A549 (cell line): ENCODE measurements around the gene KIRREL2. TPM values are rescaled to one million over a fixed set of nuclear protein-coding genes. Genes with fewer than 3 reads are reported as not detected.
A peak's percentile ranks its signal among the peaks of the same experiment; 100 is the strongest.

ENCODE experiments used
- ATAC-seq, 2 experiments: fragments of 200-7000 bp in 1 of 2; fragments of >200 bp in 1 of 2; cut with Nextera tagmentation in 1 of 2; cut with Tn5 transposase in 1 of 2; 3 replicates each; pipeline versions ENCODE4 v1.8.0 to v1.9.1; 2018 to 2020; ENCODE audit warnings: mild to moderate bottlenecking in 1 of 2, moderate library complexity in 1 of 2
- CTCF ChIA-PET: fragments of 300-600 bp; sonication (Branson Sonifier 250); formaldehyde crosslinking; extraction: SDS; loops from one replicate; lab custom pipeline; 2021; ENCODE audit warnings: antibody characterized with exemption, inconsistent platforms; lab: Yijun Ruan, JAX
- POLR2A ChIA-PET: fragments of 350-600 bp; formaldehyde crosslinking; extraction: SDS; loops from one replicate; lab custom pipeline; 2021; ENCODE audit warnings: antibody characterized with exemption, inconsistent platforms; lab: Yijun Ruan, JAX
- DNase-seq, 2 experiments: peaks; one replicate each; pipeline versions ENCODE4 v3.0.0 to v3.0.0-alpha.2; 2011 to 2016; ENCODE audit warnings: low read depth in 1 of 2, low spot score in 1 of 2
- FAIRE-seq: peaks from 2 replicates; lab custom pipeline; 2011; peaks lifted over from hg19 to GRCh38; lab: Jason Lieb, UNC
- H3K27ac ChIP-seq, 2 experiments: fragments of >200 bp; sonication (Bioruptor Twin); formaldehyde crosslinking; 3 replicates each; pipeline ENCODE4 v1.5.1; 2016 to 2017
- H3K4me1 ChIP-seq: fragments of >200 bp; sonication (Bioruptor Twin); formaldehyde crosslinking; 3 replicates; pipeline ENCODE4 v1.6.1; 2016
- H3K4me2 ChIP-seq: fragments of >200 bp; sonication (Bioruptor Twin); formaldehyde crosslinking; 3 replicates; pipeline ENCODE4 v1.6.1; 2016
- H3K4me3 ChIP-seq: fragments of >200 bp; sonication (Bioruptor Twin); formaldehyde crosslinking; 3 replicates; pipeline ENCODE4 v1.5.1; 2016
- H3K9me3 ChIP-seq: fragments of >200 bp; sonication (Bioruptor Twin); formaldehyde crosslinking; 3 replicates; pipeline ENCODE4 v1.6.1; 2016
- BCL3 ChIP-seq: fragments of >200 bp; sonication (Bioruptor Twin); formaldehyde crosslinking; IDR thresholded peaks from 3 replicates; pipeline ENCODE4 v1.6.1; 2016
- CEBPB ChIP-seq, 2 experiments: fragments of >200 bp in 1 of 2; sonication (Bioruptor Twin) in 1 of 2; formaldehyde crosslinking in 1 of 2; IDR thresholded peaks; 2 replicates each; pipeline ENCODE4 v1.6.1; 2012 to 2016
- ESRRA ChIP-seq: fragments of 150-350 bp; IDR thresholded peaks from 2 replicates; pipeline ENCODE4 v1.6.1; 2014; ENCODE audit warnings: mild to moderate bottlenecking, low read length, borderline replicate concordance
- FOSL2 ChIP-seq, 2 experiments: fragments of 450-650 bp in 1 of 2; fragments of >200 bp in 1 of 2; sonication (Bioruptor Twin) in 1 of 2; formaldehyde crosslinking; IDR thresholded peaks; 2 replicates each; pipeline versions ENCODE4 v1.5.0 to v1.6.1; 2016 to 2020; ENCODE audit warnings: mild to moderate bottlenecking in 1 of 2, moderate library complexity in 1 of 2
- HDAC2 ChIP-seq: fragments of 200-600 bp; sonication (generic); IDR thresholded peaks from 2 replicates; pipeline ENCODE4 v1.6.1; 2016
- HES2 ChIP-seq: fragments of >200 bp; sonication (Bioruptor Twin); formaldehyde crosslinking; IDR thresholded peaks from 2 replicates; pipeline ENCODE4 v1.6.1; 2016
- HOXB13 ChIP-seq: fragments of 250-450 bp; sonication (Bioruptor Pico); IDR thresholded peaks from 2 replicates; pipeline ENCODE4 v1.5.0; 2020; ENCODE audit warnings: low read depth, mild to moderate bottlenecking, moderate library complexity
- JUN ChIP-seq, 2 experiments: fragments of >200 bp; sonication (Bioruptor Twin); formaldehyde crosslinking; IDR thresholded peaks; 2 replicates in 1 of 2; 3 replicates in 1 of 2; pipeline ENCODE4 v1.6.1; 2016 to 2017
- KDM5A ChIP-seq: fragments of 200-600 bp; sonication (generic); IDR thresholded peaks from 2 replicates; pipeline ENCODE4 v1.6.1; 2016; ENCODE audit warnings: antibody characterized with exemption, mild to moderate bottlenecking
- REST ChIP-seq: fragments of 200-600 bp; sonication (generic); IDR thresholded peaks from 2 replicates; pipeline ENCODE4 v1.6.1; 2016; ENCODE audit warnings: antibody characterized with exemption, mild to moderate bottlenecking, moderate library complexity
- RNF2 ChIP-seq: fragments of 200-600 bp; sonication (generic); IDR thresholded peaks from 2 replicates; pipeline ENCODE4 v1.6.1; 2016; ENCODE audit warnings: low read depth, mild to moderate bottlenecking, antibody characterized with exemption, moderate library complexity, borderline replicate concordance
- SMC3 ChIP-seq: fragments of >200 bp; sonication (Bioruptor Twin); formaldehyde crosslinking; IDR thresholded peaks from 3 replicates; pipeline ENCODE4 v1.6.1; 2018; ENCODE audit warnings: inconsistent platforms
- SREBF2 ChIP-seq: fragments of 450-650 bp; IDR thresholded peaks from 2 replicates; pipeline ENCODE4 v1.6.1; 2014; ENCODE audit warnings: mild to moderate bottlenecking, moderate library complexity
- ZFP36 ChIP-seq: fragments of 450-650 bp; IDR thresholded peaks from 2 replicates; pipeline ENCODE4 v1.6.1; 2014; ENCODE audit warnings: borderline replicate concordance; ENCODE audit not compliant: partially characterized antibody
- ZNF302 ChIP-seq: fragments of 250-450 bp; sonication (Bioruptor Pico); IDR thresholded peaks from 2 replicates; pipeline ENCODE4 v1.9.0; 2021; ENCODE audit warnings: inconsistent platforms, mild to moderate bottlenecking, moderate library complexity
- ZSCAN20 ChIP-seq: fragments of 250-450 bp; sonication (Bioruptor Pico); IDR thresholded peaks from 2 replicates; pipeline ENCODE4 v1.8.0; 2022; ENCODE audit warnings: mild to moderate bottlenecking, moderate library complexity
- WGBS: methylation state at CpG from one replicate; pipeline ENCODE4 v1.1.6; 2017; ENCODE audit errors: missing lambda C conversion rate; 5-methylcytosine and 5-hydroxymethylcytosine counted together
- polyA plus RNA-seq, 4 experiments: library from polyadenylated mRNA; depleted of rRNA in 3 of 4; stranded (reverse); fragments of >200 nt; fragmentation: RNase III in 1 of 4; extraction: RNeasy Plus Mini Kit Qiagen cat#74134 plus additional on column Dnase treatment in 1 of 4; gene quantifications; 2 replicates in 3 of 4; 3 replicates in 1 of 4; pipeline ENCODE4 v1.2.3, GENCODE V29; 2011 to 2017
- small RNA-seq, 6 experiments: library from RNA; depleted of rRNA; stranded (forward); fragments of <200 nt; gene quantifications; one replicate each; pipeline ENCODE3, GENCODE V24; 2012

KIRREL2 gene
- polyA plus RNA-seq, 2 of the 4 experiments (the other 2 are of a cell fraction): 0.26 to 0.54 TPM

- ChIA-PET POLR2A (interaction anchor here (0.5 kb wide), 1 partner anchor 8 kb away, joined by 3 read pairs; no protein-coding TSS in a partner anchor), CTCF (interaction anchor here (0.9 to 1.3 kb wide), 3 partner anchors 12 to 32 kb away, joined by 3 to 4 read pairs (median 3); no protein-coding TSS in a partner anchor)
- Histone ChIP-seq H3K27ac (no peak overlapping the region), H3K4me3 (no peak overlapping the region), H3K4me1 (no peaks in the 10 kb centered on the region; the same call in 2 of the 3 replicates), H3K9me3 (no peaks in the 10 kb centered on the region), H3K4me2 (no peak overlapping the region)
- TF ChIP-seq HOXB13 (CRISPR knock-in tag): no peak
- no peak for TF ChIP-seq CEBPB (IDR thresholded peaks at IDR 0.05)
- no peak for TF ChIP-seq ZFP36
- no peak for TF ChIP-seq JUN (IDR thresholded peaks at IDR 0.05)
- TF ChIP-seq FOSL2 (IDR thresholded peaks at IDR 0.05): no peak
- no peak for TF ChIP-seq FOSL2 (CRISPR knock-in tag; IDR thresholded peaks at IDR 0.05)
- TF ChIP-seq ESRRA: no peak
- TF ChIP-seq HES2: no peak
- DNase-seq (no peak), ATAC-seq (no peak), FAIRE-seq (no peak)
- 36% methylated on average over 7 of the region's 7 CpGs for WGBS
Measured at GRCh38 chr19:35913589-35913988, 56.9 kb downstream of the KIRREL2 start.

- no peak for TF ChIP-seq BCL3
- TF ChIP-seq SMC3: no peak
- no peak for TF ChIP-seq JUN (IDR thresholded peaks at IDR 0.05)
- no peak for TF ChIP-seq HOXB13 (CRISPR knock-in tag)
- no peak for TF ChIP-seq RNF2
- TF ChIP-seq ZNF302: no peak
- TF ChIP-seq ZSCAN20 (CRISPR knock-in tag): no peak
- no peak for TF ChIP-seq REST
- TF ChIP-seq KDM5A: no peak
- no peak for TF ChIP-seq SREBF2
- no peak for TF ChIP-seq HDAC2
Measured at GRCh38 chr19:35915443-35915842, 58.7 kb downstream of the KIRREL2 start.

More at GRCh38 chr19:35915443-35915842, 58.7 kb downstream of the KIRREL2 start:
- peak; percentile 36 for FAIRE-seq
- DNase-seq: no peak
- no peak overlapping the region for H3K4me3 ChIP-seq
- CTCF ChIA-PET: interaction anchor here (0.7 to 4.0 kb wide), 4 partner anchors 16 to 145 kb away, joined by 3 to 29 read pairs (median 10); no protein-coding TSS in a partner anchor
- no peaks in the 10 kb centered on the region; the same call in 2 of the 3 replicates for H3K4me1 ChIP-seq
- POLR2A ChIA-PET: no interaction called here
- H3K4me2 ChIP-seq: no peak overlapping the region
- no peak; a peak in 1 of 6 replicates for ATAC-seq
- H3K27ac ChIP-seq: no peak overlapping the region
- H3K9me3 ChIP-seq: no peaks in the 10 kb centered on the region
- 11% methylated on average over 3 of the region's 3 CpGs for WGBS

Small RNA genes lying within 50 kb of the gene (small RNA-seq; reads per million reads assigned to genes)
- gene RN7SL402P: 0 reads per million in 6 experiments

Other genes with a start within 250 kb of the KIRREL2 start
- gene HAUS5, start 244.2 kb upstream of the KIRREL2 start, polyA plus RNA-seq (2011; rRNA removed): 7.2 and 7.3 TPM in 2 replicates
- 16.0 to 17.6 TPM (median 16.1 TPM) in 3 replicates for gene HAUS5, start 244.2 kb upstream of the KIRREL2 start, polyA plus RNA-seq (2017; fragmentation: RNase III; extraction: RNeasy Plus Mini Kit Qiagen cat#74134 plus additional on column Dnase treatment)
- 62.1 and 80.4 TPM in 2 replicates for gene RBM42, start 227.9 kb upstream of the KIRREL2 start, polyA plus RNA-seq (2011; rRNA removed)
- 124 to 131 TPM (median 128 TPM) in 3 replicates for gene RBM42, start 227.9 kb upstream of the KIRREL2 start, polyA plus RNA-seq (2017; fragmentation: RNase III; extraction: RNeasy Plus Mini Kit Qiagen cat#74134 plus additional on column Dnase treatment)
- gene ETV2, start 215.2 kb upstream of the KIRREL2 start, polyA plus RNA-seq (2011; rRNA removed): 0.15 and 0.36 TPM in 2 replicates
- gene ETV2, start 215.2 kb upstream of the KIRREL2 start, polyA plus RNA-seq (2017; fragmentation: RNase III; extraction: RNeasy Plus Mini Kit Qiagen cat#74134 plus additional on column Dnase treatment): 1.1 to 1.3 TPM (median 1.1 TPM) in 3 replicates
- 749 and 1,115 TPM in 2 replicates for gene COX6B1, start 208.6 kb upstream of the KIRREL2 start, polyA plus RNA-seq (2011; rRNA removed)
- gene COX6B1, start 208.6 kb upstream of the KIRREL2 start, polyA plus RNA-seq (2017; fragmentation: RNase III; extraction: RNeasy Plus Mini Kit Qiagen cat#74134 plus additional on column Dnase treatment): 1,179 to 1,276 TPM (median 1,260 TPM) in 3 replicates
- gene UPK1A, start 190.4 kb upstream of the KIRREL2 start, polyA plus RNA-seq (2011; rRNA removed): 0.78 and 1.4 TPM in 2 replicates
- 0.37 to 0.44 TPM (median 0.39 TPM) in 3 replicates for gene UPK1A, start 190.4 kb upstream of the KIRREL2 start, polyA plus RNA-seq (2017; fragmentation: RNase III; extraction: RNeasy Plus Mini Kit Qiagen cat#74134 plus additional on column Dnase treatment)
- gene ZBTB32, start 152.4 kb upstream of the KIRREL2 start, polyA plus RNA-seq (2011; rRNA removed): not detected in 2 replicates
- not detected in 3 replicates for gene ZBTB32, start 152.4 kb upstream of the KIRREL2 start, polyA plus RNA-seq (2017; fragmentation: RNase III; extraction: RNeasy Plus Mini Kit Qiagen cat#74134 plus additional on column Dnase treatment)
- gene KMT2B, start 138.9 kb upstream of the KIRREL2 start, polyA plus RNA-seq (2011; rRNA removed): 17.8 and 25.1 TPM in 2 replicates
- gene KMT2B, start 138.9 kb upstream of the KIRREL2 start, polyA plus RNA-seq (2017; fragmentation: RNase III; extraction: RNeasy Plus Mini Kit Qiagen cat#74134 plus additional on column Dnase treatment): 39.4 to 40.8 TPM (median 39.9 TPM) in 3 replicates
- gene IGFLR1, start 114.5 kb upstream of the KIRREL2 start, polyA plus RNA-seq (2011; rRNA removed): 5.7 and 6.4 TPM in 2 replicates
- 13.4 to 15.9 TPM (median 14.4 TPM) in 3 replicates for gene IGFLR1, start 114.5 kb upstream of the KIRREL2 start, polyA plus RNA-seq (2017; fragmentation: RNase III; extraction: RNeasy Plus Mini Kit Qiagen cat#74134 plus additional on column Dnase treatment)
- 29.6 and 41.1 TPM in 2 replicates for gene U2AF1L4, start 111.5 kb upstream of the KIRREL2 start, polyA plus RNA-seq (2011; rRNA removed)
- gene U2AF1L4, start 111.5 kb upstream of the KIRREL2 start, polyA plus RNA-seq (2017; fragmentation: RNase III; extraction: RNeasy Plus Mini Kit Qiagen cat#74134 plus additional on column Dnase treatment): 39.0 to 45.6 TPM (median 42.8 TPM) in 3 replicates
- gene PSENEN, start 111.3 kb upstream of the KIRREL2 start, polyA plus RNA-seq (2011; rRNA removed): 111 and 133 TPM in 2 replicates
- gene PSENEN, start 111.3 kb upstream of the KIRREL2 start, polyA plus RNA-seq (2017; fragmentation: RNase III; extraction: RNeasy Plus Mini Kit Qiagen cat#74134 plus additional on column Dnase treatment): 191 to 203 TPM (median 197 TPM) in 3 replicates
- 8.1 and 11.5 TPM in 2 replicates for gene LIN37, start 108.3 kb upstream of the KIRREL2 start, polyA plus RNA-seq (2011; rRNA removed)
- 20.4 to 23.1 TPM (median 22.0 TPM) in 3 replicates for gene LIN37, start 108.3 kb upstream of the KIRREL2 start, polyA plus RNA-seq (2017; fragmentation: RNase III; extraction: RNeasy Plus Mini Kit Qiagen cat#74134 plus additional on column Dnase treatment)
- gene HSPB6, start 99.9 kb upstream of the KIRREL2 start, polyA plus RNA-seq (2011; rRNA removed): 0.12 and 0.16 TPM in 2 replicates
- 0.11 to 0.28 TPM (median 0.26 TPM) in 3 replicates for gene HSPB6, start 99.9 kb upstream of the KIRREL2 start, polyA plus RNA-seq (2017; fragmentation: RNase III; extraction: RNeasy Plus Mini Kit Qiagen cat#74134 plus additional on column Dnase treatment)
- 19.5 and 30.8 TPM in 2 replicates for gene PROSER3, start 98.7 kb upstream of the KIRREL2 start, polyA plus RNA-seq (2011; rRNA removed)
- 24.4 to 27.6 TPM (median 25.3 TPM) in 3 replicates for gene PROSER3, start 98.7 kb upstream of the KIRREL2 start, polyA plus RNA-seq (2017; fragmentation: RNase III; extraction: RNeasy Plus Mini Kit Qiagen cat#74134 plus additional on column Dnase treatment)
- 0.84 and 2.1 TPM in 2 replicates for gene ARHGAP33, start 81.3 kb upstream of the KIRREL2 start, polyA plus RNA-seq (2011; rRNA removed)
- 4.6 to 7.7 TPM (median 6.1 TPM) in 3 replicates for gene ARHGAP33, start 81.3 kb upstream of the KIRREL2 start, polyA plus RNA-seq (2017; fragmentation: RNase III; extraction: RNeasy Plus Mini Kit Qiagen cat#74134 plus additional on column Dnase treatment)
- gene PRODH2, start 44.1 kb upstream of the KIRREL2 start, polyA plus RNA-seq (2011; rRNA removed): 0.86 and 0.92 TPM in 2 replicates
- gene PRODH2, start 44.1 kb upstream of the KIRREL2 start, polyA plus RNA-seq (2017; fragmentation: RNase III; extraction: RNeasy Plus Mini Kit Qiagen cat#74134 plus additional on column Dnase treatment): 0.55 to 1.0 TPM (median 0.73 TPM) in 3 replicates
- 0.27 and 0.30 TPM in 2 replicates for gene NPHS1, start 4.4 kb upstream of the KIRREL2 start, polyA plus RNA-seq (2011; rRNA removed)
- 0.16 to 0.27 TPM (median 0.21 TPM) in 3 replicates for gene NPHS1, start 4.4 kb upstream of the KIRREL2 start, polyA plus RNA-seq (2017; fragmentation: RNase III; extraction: RNeasy Plus Mini Kit Qiagen cat#74134 plus additional on column Dnase treatment)
- gene APLP1, start 11.7 kb downstream of the KIRREL2 start, polyA plus RNA-seq (2011; rRNA removed): 55.3 and 60.4 TPM in 2 replicates
- 52.1 to 54.8 TPM (median 54.7 TPM) in 3 replicates for gene APLP1, start 11.7 kb downstream of the KIRREL2 start, polyA plus RNA-seq (2017; fragmentation: RNase III; extraction: RNeasy Plus Mini Kit Qiagen cat#74134 plus additional on column Dnase treatment)
- 4.0 and 4.1 TPM in 2 replicates for gene NFKBID, start 43.6 kb downstream of the KIRREL2 start, polyA plus RNA-seq (2011; rRNA removed)
- gene NFKBID, start 43.6 kb downstream of the KIRREL2 start, polyA plus RNA-seq (2017; fragmentation: RNase III; extraction: RNeasy Plus Mini Kit Qiagen cat#74134 plus additional on column Dnase treatment): 8.5 to 14.8 TPM (median 9.6 TPM) in 3 replicates
- 0.19 TPM in 1 of 2 replicates, not detected in the other for gene HCST, start 45.6 kb downstream of the KIRREL2 start, polyA plus RNA-seq (2011; rRNA removed)
- gene HCST, start 45.6 kb downstream of the KIRREL2 start, polyA plus RNA-seq (2017; fragmentation: RNase III; extraction: RNeasy Plus Mini Kit Qiagen cat#74134 plus additional on column Dnase treatment): 0.49 to 0.69 TPM in 2 of 3 replicates, not detected in the other
- gene TYROBP, start 51.4 kb downstream of the KIRREL2 start, polyA plus RNA-seq (2011; rRNA removed): not detected in 2 replicates
- 0.21 TPM in 1 of 3 replicates, not detected in the others for gene TYROBP, start 51.4 kb downstream of the KIRREL2 start, polyA plus RNA-seq (2017; fragmentation: RNase III; extraction: RNeasy Plus Mini Kit Qiagen cat#74134 plus additional on column Dnase treatment)
- 2.4 and 3.1 TPM in 2 replicates for gene LRFN3, start 79.5 kb downstream of the KIRREL2 start, polyA plus RNA-seq (2011; rRNA removed)
- gene LRFN3, start 79.5 kb downstream of the KIRREL2 start, polyA plus RNA-seq (2017; fragmentation: RNase III; extraction: RNeasy Plus Mini Kit Qiagen cat#74134 plus additional on column Dnase treatment): 12.8 to 17.1 TPM (median 16.6 TPM) in 3 replicates
- 22.8 and 25.3 TPM in 2 replicates for gene SDHAF1, start 138.3 kb downstream of the KIRREL2 start, polyA plus RNA-seq (2011; rRNA removed)
- gene SDHAF1, start 138.3 kb downstream of the KIRREL2 start, polyA plus RNA-seq (2017; fragmentation: RNase III; extraction: RNeasy Plus Mini Kit Qiagen cat#74134 plus additional on column Dnase treatment): 22.6 to 27.1 TPM (median 23.2 TPM) in 3 replicates
- 0.56 and 0.60 TPM in 2 replicates for gene SYNE4, start 151.9 kb downstream of the KIRREL2 start, polyA plus RNA-seq (2011; rRNA removed)
- 0.37 to 0.49 TPM (median 0.44 TPM) in 3 replicates for gene SYNE4, start 151.9 kb downstream of the KIRREL2 start, polyA plus RNA-seq (2017; fragmentation: RNase III; extraction: RNeasy Plus Mini Kit Qiagen cat#74134 plus additional on column Dnase treatment)
- gene ALKBH6, start 157.3 kb downstream of the KIRREL2 start, polyA plus RNA-seq (2011; rRNA removed): 27.5 and 34.2 TPM in 2 replicates
- gene ALKBH6, start 157.3 kb downstream of the KIRREL2 start, polyA plus RNA-seq (2017; fragmentation: RNase III; extraction: RNeasy Plus Mini Kit Qiagen cat#74134 plus additional on column Dnase treatment): 40.4 to 47.1 TPM (median 46.4 TPM) in 3 replicates
- gene CLIP3, start 176.0 kb downstream of the KIRREL2 start, polyA plus RNA-seq (2011; rRNA removed): 1.1 and 1.4 TPM in 2 replicates
- 1.3 to 1.9 TPM (median 1.5 TPM) in 3 replicates for gene CLIP3, start 176.0 kb downstream of the KIRREL2 start, polyA plus RNA-seq (2017; fragmentation: RNase III; extraction: RNeasy Plus Mini Kit Qiagen cat#74134 plus additional on column Dnase treatment)
- 3.1 and 3.2 TPM in 2 replicates for gene THAP8, start 197.4 kb downstream of the KIRREL2 start, polyA plus RNA-seq (2011; rRNA removed)
- 7.0 to 7.5 TPM (median 7.5 TPM) in 3 replicates for gene THAP8, start 197.4 kb downstream of the KIRREL2 start, polyA plus RNA-seq (2017; fragmentation: RNase III; extraction: RNeasy Plus Mini Kit Qiagen cat#74134 plus additional on column Dnase treatment)
- 15.5 and 16.0 TPM in 2 replicates for gene WDR62, start 198.0 kb downstream of the KIRREL2 start, polyA plus RNA-seq (2011; rRNA removed)
- 30.9 to 34.1 TPM (median 32.9 TPM) in 3 replicates for gene WDR62, start 198.0 kb downstream of the KIRREL2 start, polyA plus RNA-seq (2017; fragmentation: RNase III; extraction: RNeasy Plus Mini Kit Qiagen cat#74134 plus additional on column Dnase treatment)